Heart left ventricle (tissue), 16 donors: Measurements from ENCODE around the gene RFNG. TPM values are rescaled to one million over a fixed set of nuclear protein-coding genes. Genes with fewer than 3 reads are reported as not detected.

Experiments
- ATAC-seq, 4 donors: fragments of 200-7000 bp; cut with Tn5 transposase; one replicate each; pipeline ENCODE4 v1.9.1; 2020 to 2022; ENCODE audit warnings: moderate library complexity in 4 of 4, mild to moderate bottlenecking in 3 of 4, moderate number of reproducible peaks in 1 of 4
- DNase-seq, 5 donors: peaks; one replicate each; pipeline ENCODE4 v3.0.0-alpha.2; 2020
- H3K27ac ChIP-seq, 12 donors: fragments of 200-600 bp; sonication (generic) in 4 of 12; one replicate each; pipeline versions ENCODE4 v1.5.0 to v1.8.0; 2016 to 2022; ENCODE audit warnings: mild to moderate bottlenecking in 2 of 12
- H3K27me3 ChIP-seq, 9 donors: fragments of 200-600 bp; sonication (generic) in 2 of 9; one replicate each; pipeline versions ENCODE4 v1.5.1 to v1.8.0; 2016 to 2022; ENCODE audit warnings: mild to moderate bottlenecking in 3 of 9
- H3K36me3 ChIP-seq, 9 donors: fragments of 200-600 bp; sonication (generic) in 2 of 9; one replicate each; pipeline versions ENCODE4 v1.5.0 to v1.8.0; 2018 to 2022; ENCODE audit warnings: mild to moderate bottlenecking in 2 of 9
- H3K4me1 ChIP-seq, 12 donors: fragments of 200-600 bp; sonication (generic) in 4 of 12; one replicate each; pipeline versions ENCODE4 v1.5.0 to v1.8.0; 2016 to 2022; ENCODE audit warnings: mild to moderate bottlenecking in 3 of 12
- H3K4me3 ChIP-seq, 12 donors: fragments of 200-600 bp; sonication (generic) in 4 of 12; one replicate each; pipeline versions ENCODE4 v1.5.0 to v1.8.0; 2017 to 2022; ENCODE audit warnings: mild to moderate bottlenecking in 9 of 12, moderate library complexity in 4 of 12
- H3K9me3 ChIP-seq, 12 donors: fragments of 200-600 bp; sonication (generic) in 4 of 12; one replicate each; pipeline versions ENCODE4 v1.5.0 to v1.8.0; 2016 to 2022; ENCODE audit warnings: mild to moderate bottlenecking in 1 of 12
- CTCF ChIP-seq, 12 donors: fragments of 200-600 bp; sonication (generic) in 4 of 12; IDR thresholded peaks; one replicate each; pipeline versions ENCODE4 v1.5.0 to v1.8.0; 2018 to 2022; ENCODE audit warnings: antibody characterized with exemption in 12 of 12, mild to moderate bottlenecking in 5 of 12
- POLR2A ChIP-seq, 2 donors: fragments of 450-650 bp; IDR thresholded peaks; one replicate each; pipeline ENCODE4 v1.6.1; 2017; ENCODE audit warnings: antibody characterized with exemption in 2 of 2, mild to moderate bottlenecking in 2 of 2, moderate library complexity in 2 of 2
- WGBS, 4 donors: extraction: QIAGEN DNeasy Blood & Tissue Kit in 2 of 4; methylation state at CpG; one replicate each; pipeline versions ENCODE4 v1.1.5 to v1.1.7; 2013 to 2018; 5-methylcytosine and 5-hydroxymethylcytosine counted together
- intact Hi-C, 10 donors: fragments of 100-400 bp; cut with DNase I; formaldehyde crosslinking; loops; one replicate each; pipeline versions ENCODE4 v1.11.1 to v1.14.2; 2022
- polyA plus RNA-seq, 2 donors: library from polyadenylated mRNA; stranded (reverse); fragments of 200-250 nt; gene quantifications; one replicate each; pipeline ENCODE4 v1.2.3, GENCODE V29; 2013
- total RNA-seq, 9 donors: library from RNA; depleted of rRNA in 2 of 9; stranded (reverse); fragments of >200 nt in 2 of 9; fragmentation: NEBNext Ultra II Directional in 3 of 9; extraction: Animal tissue kit (Norgen Biotek cat#: 25700) in 3 of 9; gene quantifications; one replicate each; pipeline versions ENCODE4 v1.1.0 to v1.2.4, GENCODE V29; 2016 to 2023
- donor health status: ischemic (EF 13 %, LVEDD 7.1; RV severe dilation, severe dysfunction).
- donor health status: healthy with polysubstance abuse.
- donor health status: DM: no; HTN: yes; CAD: no.
- donor health status: DM: no; HTN: no; CAD: no.
- donor health status: ischemic (EF 25% LVEDD 6.9; RV normal size, moderate dysfunction).
- donor health status: ischemic (EF 25% LVEDD 5.7; RV mildly dilated, moderate dysfunction).
- donor health status: healthy.
- donor health status: DM: yes; HTN: yes; CAD: no.
- donor health status: ischemic (EF 35%, LVEDD 5.7; RV mildly dilated, moderate dysfunction).
- donor health status: nonischemic (EF 11% LVEDD 7.7; RV severe dilation, severe dysfunction).
- donor health status: DM: yes; HTN: yes; CAD: no.
- donor health status: PGD.
- donor health status: ischemic (EF 29% LVEDD 5.4; RV normal size, mild dysfunction).
- donor health status: nonischemic (EF 23%, LVEDD 6.1; RV moderate dilation, normal function).

RFNG gene
- total and polyA plus RNA-seq, 11 donors: 16.4 to 30.6 (median 21.2) TPM

GRCh38 chr17:82048571-82048971 lies 3.0 kb downstream of the RFNG start:
- Histone ChIP-seq H3K27ac (no peak overlapping the region), H3K9me3 (no peaks in the 10 kb centered on the region), H3K4me1 (peaks cover 3 to 34% (median 23%) of the 10 kb centered on the region in 12 donors), H3K4me3 (no peak overlapping the region), H3K27me3 (no peaks in the 10 kb centered on the region), H3K36me3 (peaks cover 0 to 37% (median 8%) of the 10 kb centered on the region in 9 donors)
- DNase-seq: peak in 2 of 5 donors; percentile 17 to 51
- intact Hi-C loops: no loop called here
- WGBS, 4 donors: 86 to 92% (median 91%) methylated on average over 20 of the region's 20 CpGs
- ATAC-seq: no peak
- TF ChIP-seq CTCF (IDR thresholded peaks at IDR 0.05) (no peak), POLR2A (IDR thresholded peaks at IDR 0.05) (no peak)

- Histone ChIP-seq H3K27me3 (no peaks in the 10 kb centered on the region), H3K4me1 (peaks cover 3 to 29% (median 18%) of the 10 kb centered on the region in 12 donors), H3K9me3 (no peaks in the 10 kb centered on the region), H3K36me3 (peaks cover 0 to 35% (median 8%) of the 10 kb centered on the region in 9 donors), H3K27ac (no peak overlapping the region), H3K4me3 (no peak overlapping the region)
- intact Hi-C loops: no loop called here
- DNase-seq: peak in 2 of 5 donors; percentile 17 to 58
- WGBS, 4 donors: 89 to 93% (median 92%) methylated on average over 11 to 25 of the region's 25 CpGs
- TF ChIP-seq CTCF (IDR thresholded peaks at IDR 0.05): no peak
- TF ChIP-seq POLR2A (IDR thresholded peaks at IDR 0.05): no peak
- ATAC-seq: no peak
These were observed 3.6 kb downstream of the RFNG start for GRCh38 chr17:82047914-82048570.

GRCh38 chr17:82047379-82047778 lies 4.2 kb downstream of the RFNG start:
- TF ChIP-seq CTCF (IDR thresholded peaks at IDR 0.05) (no peak), POLR2A (IDR thresholded peaks at IDR 0.05) (no peak)
- DNase-seq (peak in 1 of 5 donors; percentile 16), ATAC-seq (no peak)
- peaks cover 0 to 35% (median 8%) of the 10 kb centered on the region in 9 donors for H3K36me3 ChIP-seq
- intact Hi-C loops: no loop called here
- no peaks in the 10 kb centered on the region for H3K9me3 ChIP-seq
- peaks cover 1 to 22% (median 12%) of the 10 kb centered on the region in 12 donors for H3K4me1 ChIP-seq
- H3K4me3 ChIP-seq: no peak overlapping the region
- WGBS, 4 donors: 90 to 96% (median 91%) methylated on average over 24 of the region's 24 CpGs
- H3K27me3 ChIP-seq: no peaks in the 10 kb centered on the region
- H3K27ac ChIP-seq: no peak overlapping the region

GRCh38 chr17:82046903-82047302 lies 4.7 kb downstream of the RFNG start:
- peaks cover 0 to 35% (median 8%) of the 10 kb centered on the region in 9 donors for H3K36me3 ChIP-seq
- TF ChIP-seq POLR2A (IDR thresholded peaks at IDR 0.05) (no peak), CTCF (IDR thresholded peaks at IDR 0.05) (no peak)
- H3K9me3 ChIP-seq: no peaks in the 10 kb centered on the region
- H3K4me1 ChIP-seq: peaks cover 0 to 20% (median 10%) of the 10 kb centered on the region in 12 donors
- DNase-seq: no peak
- no peak for ATAC-seq
- WGBS, 4 donors: 88 to 92% (median 90%) methylated on average over 21 of the region's 21 CpGs
- H3K27me3 ChIP-seq: no peaks in the 10 kb centered on the region
- H3K27ac ChIP-seq: no peak overlapping the region
- no peak overlapping the region for H3K4me3 ChIP-seq
- intact Hi-C loops: loop anchor here in 1 of 10 donors (1.0 kb wide), 1 partner anchor 26 kb away; no protein-coding TSS in a partner anchor
